HG02798 (cell line): Measurements from ENCODE around the gene SPOPL.
"Not testable (repeated sequence)": the region's sequence is repeated elsewhere in the genome, so short reads cannot be mapped to it uniquely, and the experiment has no call there.

Source experiments
- ATAC-seq: cut with Tn5 transposase; IDR thresholded peaks from one replicate; pipeline ENCODE4 v1.9.1; 2021; ENCODE audit warnings: mild to moderate bottlenecking; ENCODE audit not compliant: unreplicated experiment, poor library complexity

Gene SPOPL

DNA sequence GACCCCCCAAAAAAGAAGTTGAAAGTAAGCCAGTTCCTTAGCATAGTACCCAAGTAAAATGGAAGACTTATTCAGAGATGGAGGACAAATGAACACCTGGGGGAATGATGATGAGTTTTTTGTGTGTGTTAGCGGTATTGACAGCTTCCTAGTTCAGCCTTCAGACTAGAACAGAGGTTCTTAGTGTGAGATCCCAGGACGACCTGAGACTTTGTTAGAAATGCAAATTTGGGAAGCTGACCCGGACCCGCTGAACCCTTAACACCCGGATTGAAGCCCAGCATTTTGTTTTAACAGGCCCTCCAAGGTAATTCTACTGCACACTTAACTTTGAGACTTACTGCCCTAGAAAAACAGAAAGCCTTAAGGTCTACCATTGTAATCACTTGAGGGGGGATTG, 20.3 kb downstream of the SPOPL start:
- ATAC-seq: no peak

DNA sequence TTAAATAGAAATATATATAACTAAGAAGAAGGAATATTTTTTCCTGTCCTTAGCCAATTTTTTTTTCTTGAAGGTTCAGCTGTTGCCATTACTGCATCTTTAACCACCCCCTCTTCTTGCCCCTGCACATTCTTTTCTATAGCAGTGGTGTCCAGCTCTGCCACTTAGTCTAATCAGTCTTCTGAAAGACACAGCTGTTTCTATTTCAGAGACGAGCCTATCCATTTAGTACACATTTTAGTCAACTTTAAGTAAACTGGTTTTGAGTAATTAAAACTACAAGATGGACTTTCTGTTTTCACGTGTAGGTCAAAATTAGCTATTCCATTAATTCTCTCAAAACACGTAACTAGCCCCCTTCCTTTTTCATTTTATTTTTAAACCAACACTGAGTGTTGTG, 21.0 kb downstream of the SPOPL start:
- ATAC-seq: peak; percentile 85

DNA sequence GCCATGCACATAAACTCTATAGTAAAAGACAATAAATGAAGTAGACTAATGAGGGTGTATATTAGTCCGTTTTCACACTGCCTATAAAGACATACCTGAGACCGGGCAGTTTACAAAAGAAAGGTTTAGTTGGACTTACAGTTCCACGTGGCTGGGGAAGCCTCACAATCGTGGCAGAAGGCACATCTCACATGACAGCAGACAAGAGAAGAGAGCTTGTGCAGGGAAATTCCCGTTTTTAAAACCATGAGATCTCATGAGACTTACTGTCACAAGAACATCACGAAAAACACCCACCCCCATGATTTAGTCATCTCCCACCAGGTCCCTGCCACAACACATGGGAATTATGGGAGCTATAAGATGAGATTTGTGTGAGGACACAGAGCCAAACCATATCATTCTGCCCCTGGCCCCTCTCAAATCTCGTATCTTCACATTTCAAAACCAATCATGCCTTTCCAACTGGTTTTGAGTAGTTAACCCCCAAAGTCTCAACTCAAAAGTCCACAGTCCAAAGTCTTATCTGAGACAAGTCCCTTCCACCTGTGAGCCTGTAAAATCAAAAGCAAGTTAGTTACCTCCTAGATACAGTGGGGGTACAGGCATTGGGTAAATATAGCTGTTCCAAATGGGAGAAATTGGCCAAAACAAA, 21.6 kb downstream of the SPOPL start:
- peak; percentile 61 for ATAC-seq

DNA sequence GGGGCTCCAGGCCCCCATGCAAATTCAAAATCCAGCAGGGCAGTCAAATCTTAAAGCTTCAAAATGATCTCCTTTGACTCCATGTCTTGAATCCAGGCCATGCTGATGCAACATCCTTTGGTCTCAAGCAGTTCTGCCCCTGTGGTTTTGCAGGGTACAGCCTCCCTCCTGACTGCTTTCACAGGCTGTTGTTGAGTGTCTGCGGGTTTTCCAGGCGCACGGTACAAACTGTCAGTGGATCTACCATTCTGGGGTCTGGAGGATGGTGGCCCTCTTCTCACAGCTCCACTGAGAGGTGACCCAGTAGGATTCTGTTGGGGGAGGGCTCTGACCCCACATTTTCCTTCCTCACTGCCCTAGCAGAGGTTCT, 22.1 kb downstream of the SPOPL start:
- peak; percentile 30 for ATAC-seq

DNA sequence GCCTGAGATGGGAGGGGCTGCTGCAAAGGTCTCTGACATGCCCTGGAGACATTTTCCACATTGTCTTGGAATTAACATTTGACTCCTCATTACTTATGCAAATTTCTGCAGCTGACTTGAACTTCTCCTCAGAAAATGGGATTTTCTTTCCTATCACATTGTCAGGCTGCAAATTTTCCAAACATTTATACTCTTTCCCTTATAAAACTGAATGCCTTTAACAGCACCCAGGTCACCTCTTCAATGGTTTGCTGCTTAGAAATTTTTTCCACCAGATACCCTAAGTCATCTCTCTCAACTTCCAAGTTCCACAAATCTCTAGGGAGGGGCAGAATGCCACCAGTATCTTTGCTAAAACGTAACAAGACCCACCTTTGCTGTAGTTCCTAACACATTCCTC, 22.8 kb downstream of the SPOPL start:
- ATAC-seq: not testable (repeated sequence)

DNA sequence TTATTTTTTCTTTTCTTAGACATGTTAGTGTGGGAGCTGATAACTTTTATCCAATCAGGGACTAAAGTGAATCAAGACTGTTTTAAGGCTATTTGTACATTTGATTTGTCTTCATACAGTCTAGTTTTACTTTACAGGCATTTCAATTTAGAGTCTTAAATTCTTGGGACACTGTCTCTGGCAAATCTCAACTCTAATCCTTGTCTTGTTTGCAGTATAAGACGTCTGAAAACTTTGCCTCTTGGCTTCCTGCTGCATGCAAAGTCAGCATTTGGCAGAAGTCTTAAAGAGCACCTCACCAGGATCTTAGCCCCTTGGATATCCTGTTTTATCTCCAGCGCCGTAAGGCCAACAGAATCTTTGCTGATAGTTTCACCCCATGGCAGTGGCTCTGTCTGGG, 30.3 kb downstream of the SPOPL start:
- no peak for ATAC-seq

DNA sequence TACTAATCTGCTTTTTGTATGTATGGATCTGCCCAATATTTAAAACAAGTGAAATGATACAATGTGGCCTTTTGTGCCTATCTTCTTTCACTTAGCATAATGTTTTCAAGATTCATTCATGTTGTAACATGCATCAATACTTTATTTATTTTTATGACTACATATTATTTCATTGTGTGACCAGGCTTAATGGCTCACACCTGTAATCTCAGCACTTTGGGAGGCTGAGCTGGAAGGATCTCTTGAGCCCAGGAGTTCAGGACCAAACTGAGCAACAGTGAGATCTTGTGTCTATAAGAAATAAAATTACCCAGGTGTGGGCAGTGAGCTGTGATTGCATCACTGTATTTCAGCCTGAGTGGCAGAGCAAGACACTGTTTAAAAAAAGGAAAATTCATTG, 33.2 kb downstream of the SPOPL start:
- no peak for ATAC-seq

DNA sequence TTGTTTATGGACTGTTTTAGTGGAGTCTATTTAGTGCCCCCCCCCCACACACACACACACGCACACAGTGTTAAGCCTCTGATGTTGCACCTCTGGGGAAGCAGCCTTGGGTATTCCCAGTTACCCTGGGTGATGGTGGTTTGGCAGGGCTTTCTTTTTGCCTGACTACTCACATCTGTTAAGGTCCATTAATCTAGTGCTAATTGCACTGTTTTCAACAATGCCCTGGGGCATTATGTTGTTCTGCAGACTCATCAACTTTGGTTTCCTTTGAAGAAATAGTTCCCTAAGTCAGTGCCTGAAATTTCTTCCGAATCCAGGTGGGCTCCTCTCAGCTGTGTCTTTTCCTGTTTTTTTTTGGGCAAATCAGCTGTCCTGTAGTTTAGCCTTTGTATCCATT, 34.7 kb downstream of the SPOPL start:
- peak; percentile 92 for ATAC-seq

DNA sequence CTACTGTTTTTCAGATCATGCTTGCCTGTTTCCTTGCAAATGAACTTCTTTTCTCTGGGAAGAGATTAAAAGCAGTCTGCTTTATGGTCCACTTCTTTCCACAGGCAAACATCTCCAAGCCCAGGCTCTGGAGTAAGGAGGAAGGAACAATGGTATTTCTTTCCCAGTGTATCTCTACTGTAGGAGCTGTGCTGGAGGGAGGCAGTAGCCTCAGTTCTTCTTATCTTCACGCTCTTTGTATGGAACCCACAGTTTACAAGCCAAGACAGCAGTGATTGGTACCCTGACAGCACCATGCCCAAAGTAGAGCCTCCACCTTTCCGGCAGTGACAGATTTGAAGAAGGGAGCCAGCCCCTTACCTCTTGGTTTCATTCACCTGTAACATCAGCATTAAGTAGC, 35.2 kb downstream of the SPOPL start:
- ATAC-seq: no peak

DNA sequence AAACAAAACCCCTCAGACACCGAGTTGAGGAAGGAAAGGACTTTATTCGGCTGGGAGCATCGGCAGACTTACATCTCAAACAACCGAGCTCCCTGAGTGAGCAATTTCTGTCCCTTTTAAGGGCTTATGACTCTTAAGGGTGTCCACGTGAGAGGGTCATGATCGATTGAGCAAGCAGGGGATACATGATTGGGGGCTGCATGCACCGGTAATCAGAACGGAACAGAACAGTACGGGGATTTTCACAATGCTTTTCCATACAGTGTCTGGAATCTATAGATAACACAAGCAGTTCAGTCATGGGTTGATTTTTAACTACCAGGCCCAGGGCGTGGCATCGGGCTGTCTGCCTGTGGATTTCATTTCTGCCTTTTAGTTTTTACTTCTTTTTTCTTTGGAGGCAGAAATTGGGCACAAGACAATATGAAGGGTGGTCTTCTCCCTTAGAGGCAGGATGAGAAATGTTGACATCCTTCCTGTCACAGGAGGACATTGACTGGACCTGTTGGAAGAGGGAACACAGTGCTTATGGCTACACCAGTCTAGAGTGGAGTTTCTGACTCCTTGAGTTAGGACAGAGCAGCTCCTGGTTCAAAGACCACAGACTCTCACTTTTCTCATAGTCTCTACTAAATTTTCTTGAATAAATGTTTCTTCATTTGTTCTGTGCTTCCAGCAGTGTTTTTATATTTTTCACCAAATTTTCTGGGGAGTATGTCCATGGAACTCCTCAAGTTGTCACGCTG, 35.8 kb downstream of the SPOPL start:
- no peak for ATAC-seq

DNA sequence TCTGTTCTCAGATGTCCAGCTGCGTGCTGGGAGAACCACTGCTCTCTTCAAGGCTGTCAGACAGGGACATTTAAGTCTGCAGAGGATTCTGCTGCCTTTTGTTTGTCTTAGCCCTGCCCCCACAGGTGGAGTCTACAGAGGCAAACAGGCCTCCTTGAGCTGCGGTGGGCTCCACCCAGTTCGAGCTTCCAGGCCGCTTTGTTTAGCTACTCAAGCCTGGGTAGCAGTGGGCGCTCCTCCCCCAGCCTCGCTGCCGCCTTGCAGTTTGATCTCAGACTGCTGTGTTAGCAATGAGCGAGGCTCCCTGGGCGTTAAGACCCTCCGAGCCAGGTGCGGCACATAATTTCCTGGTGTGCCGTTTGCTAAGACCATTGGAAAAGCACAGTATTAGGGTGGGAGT, 42.6 kb downstream of the SPOPL start:
- ATAC-seq: not testable (repeated sequence)

DNA sequence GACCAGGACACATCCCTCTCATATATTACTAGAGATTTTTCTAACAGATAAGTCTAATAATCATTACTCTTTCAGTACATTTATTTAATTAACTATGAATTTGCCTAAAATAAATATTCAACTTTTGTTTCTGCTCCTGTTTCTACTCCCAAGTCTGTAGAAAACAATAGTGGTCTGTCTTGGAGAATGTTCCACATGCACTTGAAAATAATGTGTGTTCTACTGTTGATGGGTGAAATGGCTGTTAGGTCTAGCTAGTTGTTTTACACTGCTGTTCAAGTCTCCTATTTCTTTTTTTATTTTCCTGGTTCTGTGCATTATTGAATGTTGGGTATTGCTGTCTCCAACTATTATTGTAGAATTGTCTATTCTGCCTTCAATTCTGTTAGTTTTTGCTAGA, 47.2 kb downstream of the SPOPL start:
- no peak for ATAC-seq

DNA sequence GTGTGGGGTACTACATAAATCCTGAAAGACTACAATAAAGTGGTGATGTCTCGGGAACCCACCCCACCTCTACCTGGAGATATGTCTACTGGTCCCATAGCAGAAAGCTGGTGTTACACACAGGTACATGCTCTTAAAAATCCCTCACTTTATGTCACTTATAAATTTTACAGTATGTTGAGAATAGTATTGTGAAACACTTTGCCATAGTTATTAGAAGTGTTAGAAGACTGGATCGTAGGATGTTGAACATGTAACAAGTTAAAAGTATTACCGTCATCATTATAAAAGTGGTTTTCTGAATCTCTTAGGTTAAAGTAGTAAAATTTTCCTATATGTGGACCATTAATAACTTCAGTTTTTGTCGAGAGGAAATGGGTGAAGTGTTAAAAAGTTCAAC, 48.6 kb downstream of the SPOPL start:
- ATAC-seq: no peak

DNA sequence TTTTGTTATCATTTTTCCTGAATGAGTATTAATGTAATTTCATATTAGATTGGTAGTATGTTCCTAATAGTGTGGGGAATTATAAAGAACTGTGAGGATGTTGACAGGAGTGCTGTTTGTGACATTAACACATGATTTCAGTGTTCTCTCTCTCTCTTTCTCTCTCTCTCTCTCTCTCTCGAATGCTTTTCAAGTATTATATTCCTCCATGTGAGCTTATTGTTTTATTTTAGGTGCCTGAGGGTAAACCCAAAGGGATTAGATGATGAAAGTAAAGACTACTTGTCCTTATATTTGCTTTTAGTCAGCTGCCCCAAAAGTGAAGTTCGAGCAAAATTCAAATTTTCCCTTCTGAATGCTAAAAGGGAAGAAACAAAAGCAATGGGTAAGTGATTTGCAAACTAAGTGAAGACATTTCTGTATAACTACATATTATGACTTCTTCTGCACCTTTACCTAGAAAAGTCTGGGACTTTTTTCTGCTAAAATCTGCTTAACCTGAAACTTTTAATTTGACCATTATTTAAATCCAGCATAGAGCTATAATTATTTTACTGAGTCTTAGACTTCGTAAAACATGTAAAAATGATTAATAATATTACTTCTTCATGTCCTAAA, 49.2 kb downstream of the SPOPL start:
- no peak for ATAC-seq

DNA sequence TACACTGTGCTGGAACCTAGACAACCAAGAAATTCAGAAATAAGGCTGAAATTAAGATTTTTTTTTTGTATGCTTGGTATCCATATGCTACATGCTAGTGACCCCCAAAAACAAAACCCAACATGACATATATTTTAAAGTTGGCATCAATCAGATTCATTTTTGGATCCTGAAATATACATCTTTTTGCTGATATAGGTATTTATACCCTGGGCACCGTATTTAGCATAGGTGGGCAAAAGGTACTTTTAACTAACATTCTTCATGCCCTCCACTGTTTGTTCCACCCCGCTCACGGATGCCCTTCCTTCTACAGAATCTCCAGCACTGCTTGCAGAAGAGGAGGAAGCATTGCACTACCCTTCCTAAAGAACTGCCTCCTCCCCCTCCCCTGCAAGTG, 52.6 kb downstream of the SPOPL start:
- ATAC-seq: no peak

DNA sequence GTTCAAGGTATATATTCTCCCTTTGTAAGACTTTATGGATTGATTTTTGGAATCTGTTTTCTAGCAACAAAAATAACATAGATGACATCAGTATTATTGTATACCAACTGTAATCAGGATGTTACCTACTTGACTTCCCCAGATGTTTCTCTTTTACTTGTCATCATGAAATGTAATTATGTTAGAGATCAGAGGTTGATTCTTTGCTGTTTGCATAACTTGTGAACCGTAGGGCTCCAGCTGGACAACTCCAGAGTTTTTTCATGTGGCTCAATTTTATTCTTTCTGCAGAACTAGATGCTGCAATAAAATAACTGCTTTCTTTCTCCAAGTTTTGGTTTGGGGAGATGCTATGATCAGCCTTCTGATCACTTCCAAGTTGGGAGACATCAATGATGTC, 58.1 kb downstream of the SPOPL start:
- no peak for ATAC-seq

DNA sequence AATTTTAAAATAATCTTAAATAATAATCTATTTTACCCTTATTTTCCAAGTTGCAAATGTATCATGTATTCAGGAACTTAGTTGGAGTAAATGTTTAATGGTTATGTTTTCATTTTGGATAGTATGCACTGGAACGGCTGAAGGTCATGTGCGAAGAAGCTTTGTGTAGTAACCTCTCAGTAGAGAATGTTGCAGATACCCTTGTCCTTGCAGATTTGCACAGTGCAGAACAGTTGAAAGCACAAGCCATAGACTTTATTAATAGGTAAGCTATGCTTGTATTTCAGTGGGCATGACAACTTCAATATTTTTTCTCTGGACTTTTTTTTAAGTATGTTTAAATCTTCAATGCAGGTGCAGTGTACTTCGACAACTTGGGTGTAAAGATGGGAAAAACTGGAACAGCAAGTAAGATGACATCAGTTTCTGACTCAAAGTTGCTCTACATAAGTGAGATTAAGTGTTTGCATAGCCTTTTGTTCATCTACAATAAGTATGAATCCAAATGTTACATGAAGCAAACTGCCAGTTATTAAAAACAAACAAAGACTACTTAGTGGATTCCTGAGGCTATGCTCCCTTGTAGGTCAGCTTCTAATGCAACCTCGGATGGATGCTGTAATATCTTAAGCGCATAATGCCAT, 63.1 kb downstream of the SPOPL start:
- no peak for ATAC-seq

DNA sequence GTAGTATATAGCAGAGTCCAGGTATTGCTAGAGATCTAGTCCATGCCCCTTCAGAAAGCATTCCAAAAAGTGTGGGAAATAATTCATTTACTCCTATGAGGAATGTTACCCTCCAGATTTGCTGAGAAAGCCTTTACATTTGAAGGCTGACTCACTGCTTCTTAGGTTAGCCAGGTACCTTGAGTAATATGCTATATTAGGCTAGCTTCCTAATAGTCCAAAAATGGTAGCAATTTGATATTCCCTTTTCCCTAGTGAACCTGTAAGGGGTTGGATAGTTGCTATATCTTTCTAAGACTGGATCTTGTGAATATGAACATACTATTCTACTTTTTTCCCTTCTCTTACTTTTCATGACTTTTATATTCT, 63.6 kb downstream of the SPOPL start:
- ATAC-seq: no peak

DNA sequence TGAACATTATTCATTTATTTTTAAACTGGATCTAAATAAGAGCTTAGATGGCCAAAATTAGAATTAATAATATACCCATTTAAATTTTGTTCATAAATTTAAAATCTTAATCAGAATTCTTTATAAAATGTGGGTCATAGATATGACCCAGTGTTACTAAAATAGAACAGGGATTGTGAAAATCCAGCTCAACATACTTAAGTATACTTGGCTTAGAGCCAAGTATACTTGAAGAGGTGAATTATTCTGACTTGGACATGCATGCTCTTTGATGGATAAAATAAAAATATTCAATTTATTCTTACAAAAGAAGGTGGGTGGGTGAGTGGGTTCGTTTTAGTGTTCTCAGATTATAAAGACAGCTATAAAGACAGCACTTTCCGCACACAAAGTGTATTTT, 70.7 kb downstream of the SPOPL start:
- ATAC-seq: no peak

DNA sequence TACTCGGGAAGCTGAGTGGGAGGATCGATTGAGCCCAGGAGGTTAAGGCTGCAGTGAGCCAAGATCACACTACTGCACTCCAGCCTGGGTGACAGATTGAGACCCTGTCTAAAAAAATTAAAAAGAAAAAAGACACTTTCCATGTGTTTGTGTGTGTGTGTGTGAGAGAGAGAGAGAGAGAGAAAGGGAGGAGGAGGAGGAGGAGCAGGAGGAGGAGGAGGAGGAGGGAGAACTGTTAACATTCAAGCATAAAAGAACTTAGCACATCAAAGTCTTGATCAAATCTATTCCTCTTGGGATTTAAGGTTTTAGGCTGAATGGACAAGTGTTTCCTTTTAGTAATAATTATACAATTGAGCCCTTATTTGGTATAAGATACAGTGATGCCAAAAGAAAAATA, 75.5 kb downstream of the SPOPL start:
- ATAC-seq: no peak

DNA sequence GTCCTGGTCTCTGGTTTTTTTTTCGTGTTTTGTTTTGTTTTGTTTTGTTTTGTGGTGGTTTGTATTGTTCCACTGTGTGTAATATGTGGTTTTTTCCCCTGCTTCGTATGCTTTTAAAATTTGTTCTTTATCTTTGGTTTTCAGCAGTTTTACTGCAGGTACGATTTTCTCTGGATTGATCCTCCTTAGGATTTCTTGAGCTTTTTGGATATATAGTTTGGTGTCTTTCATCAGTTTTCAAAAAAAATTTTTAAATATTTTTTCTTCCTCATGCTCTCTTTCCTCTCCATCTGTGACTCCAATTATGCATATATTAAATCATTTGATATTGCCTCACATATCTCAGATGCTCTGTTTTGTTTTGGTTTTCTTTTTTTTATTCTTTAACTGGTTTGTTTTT, 78.0 kb downstream of the SPOPL start:
- no peak for ATAC-seq
